Measurements from ENCODE around the gene DTWD2. TPM values are rescaled to one million over a fixed set of nuclear protein-coding genes. Genes with fewer than 3 reads are reported as not detected.
A peak's percentile ranks its signal among the peaks of the same experiment; 100 is the strongest.

Gene DTWD2
- polyA plus RNA-seq, 1 experiment = 1.9 TPM

DNA sequence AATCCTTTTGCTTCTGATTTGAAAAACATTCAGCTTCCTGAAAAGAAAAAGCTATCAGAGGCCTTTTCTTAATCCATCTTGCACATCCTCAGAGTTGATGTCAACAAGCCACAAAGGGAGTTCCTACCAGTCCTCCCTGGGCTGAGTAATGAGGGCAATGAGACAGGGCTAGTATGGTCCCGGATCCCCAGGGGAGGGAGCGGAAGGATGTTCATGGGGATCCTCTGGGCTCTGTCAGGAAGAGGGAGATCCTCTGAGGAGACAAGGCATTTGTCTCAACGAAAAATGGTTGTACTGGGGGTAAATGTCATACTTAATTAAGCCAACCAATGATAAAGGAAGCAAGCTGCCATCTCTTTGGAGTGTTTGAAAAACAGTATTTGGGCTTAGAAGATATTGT, 195.3 kb downstream of the DTWD2 start:
- Histone ChIP-seq H3K9me3 (ENCODE audit: control insufficient read depth, insufficient read depth, low read length) (no peaks in the 10 kb centered on the region), H3K27ac (ENCODE audit: low read depth, low read length) (no peak overlapping the region), H3K4me3 (ENCODE audit: low read depth, low read length) (no peak overlapping the region), H3K27me3 (ENCODE audit: control insufficient read depth, insufficient read depth, low read length) (no peaks in the 10 kb centered on the region)
- POLR2A ChIA-PET = no interaction called here
- TF ChIP-seq, protein P1, sequence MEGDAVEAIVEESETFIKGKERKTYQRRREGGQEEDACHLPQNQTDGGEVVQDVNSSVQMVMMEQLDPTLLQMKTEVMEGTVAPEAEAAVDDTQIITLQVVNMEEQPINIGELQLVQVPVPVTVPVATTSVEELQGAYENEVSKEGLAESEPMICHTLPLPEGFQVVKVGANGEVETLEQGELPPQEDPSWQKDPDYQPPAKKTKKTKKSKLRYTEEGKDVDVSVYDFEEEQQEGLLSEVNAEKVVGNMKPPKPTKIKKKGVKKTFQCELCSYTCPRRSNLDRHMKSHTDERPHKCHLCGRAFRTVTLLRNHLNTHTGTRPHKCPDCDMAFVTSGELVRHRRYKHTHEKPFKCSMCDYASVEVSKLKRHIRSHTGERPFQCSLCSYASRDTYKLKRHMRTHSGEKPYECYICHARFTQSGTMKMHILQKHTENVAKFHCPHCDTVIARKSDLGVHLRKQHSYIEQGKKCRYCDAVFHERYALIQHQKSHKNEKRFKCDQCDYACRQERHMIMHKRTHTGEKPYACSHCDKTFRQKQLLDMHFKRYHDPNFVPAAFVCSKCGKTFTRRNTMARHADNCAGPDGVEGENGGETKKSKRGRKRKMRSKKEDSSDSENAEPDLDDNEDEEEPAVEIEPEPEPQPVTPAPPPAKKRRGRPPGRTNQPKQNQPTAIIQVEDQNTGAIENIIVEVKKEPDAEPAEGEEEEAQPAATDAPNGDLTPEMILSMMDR (IDR thresholded peaks at IDR 0.05; ENCODE audit: low read depth, low read length) = no peak
- DNase-seq (ENCODE audit: low read depth, low spot score) = no peak
- CTCF ChIA-PET = interaction anchor here (0.5 to 2.7 kb wide), 9 partner anchors 8 to 1339 kb away, joined by 4 to 23 read pairs (median 12); no protein-coding TSS in a partner anchor

DNA sequence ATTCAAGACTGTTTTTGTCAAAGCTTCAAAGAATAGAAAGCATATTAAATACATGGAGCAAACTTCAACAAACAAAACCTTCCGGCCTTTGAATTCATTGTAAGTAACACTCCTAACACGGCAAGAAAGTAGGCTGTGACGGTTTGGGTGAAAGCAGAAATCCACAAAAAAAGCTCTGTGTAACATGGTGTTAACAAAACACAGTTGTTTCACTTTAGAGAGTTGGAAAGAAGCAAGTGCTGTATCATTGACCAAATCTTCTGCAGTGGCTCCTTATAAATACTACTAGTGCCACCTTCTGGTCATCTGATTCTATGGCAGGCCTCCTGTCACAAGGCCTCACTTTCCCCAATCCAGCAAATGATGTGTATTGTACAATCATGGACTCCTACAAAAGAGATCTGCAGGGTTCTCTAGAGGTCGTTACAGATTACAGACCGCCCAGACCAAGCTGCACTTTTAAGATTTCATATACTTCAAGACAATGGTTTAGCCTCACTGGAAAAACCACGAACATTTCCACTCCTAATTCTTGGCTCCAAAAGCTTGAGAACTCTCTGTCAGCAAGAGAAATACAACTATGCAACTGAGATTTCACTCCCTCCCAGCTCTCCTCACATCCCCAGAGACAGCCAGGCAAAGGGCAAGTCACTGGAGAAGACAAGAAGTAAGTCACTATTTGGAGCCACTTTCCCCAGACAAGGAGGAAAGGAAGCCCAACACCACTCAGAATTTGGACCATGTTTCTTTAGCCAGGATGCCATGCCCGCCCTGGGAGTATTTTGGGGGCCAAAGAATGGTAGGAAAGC, 196.2 kb downstream of the DTWD2 start:
- Histone ChIP-seq H3K4me3 (ENCODE audit: low read depth, low read length) (peak overlapping the region; percentile 21; the same call in 1 of the 2 replicates), H3K27me3 (ENCODE audit: control insufficient read depth, insufficient read depth, low read length) (no peaks in the 10 kb centered on the region), H3K9me3 (ENCODE audit: control insufficient read depth, insufficient read depth, low read length) (no peaks in the 10 kb centered on the region), H3K27ac (ENCODE audit: low read depth, low read length) (no peak overlapping the region)
- DNase-seq (ENCODE audit: low read depth, low spot score) = peak; percentile 50
- ChIA-PET CTCF (interaction anchor here (0.6 to 2.7 kb wide), 16 partner anchors 9 to 1382 kb away, joined by 3 to 23 read pairs (median 6); no protein-coding TSS in a partner anchor), POLR2A (no interaction called here)
- TF ChIP-seq, protein P1 (IDR thresholded peaks at IDR 0.05; ENCODE audit: low read depth, low read length) = peak; percentile 79

DNA sequence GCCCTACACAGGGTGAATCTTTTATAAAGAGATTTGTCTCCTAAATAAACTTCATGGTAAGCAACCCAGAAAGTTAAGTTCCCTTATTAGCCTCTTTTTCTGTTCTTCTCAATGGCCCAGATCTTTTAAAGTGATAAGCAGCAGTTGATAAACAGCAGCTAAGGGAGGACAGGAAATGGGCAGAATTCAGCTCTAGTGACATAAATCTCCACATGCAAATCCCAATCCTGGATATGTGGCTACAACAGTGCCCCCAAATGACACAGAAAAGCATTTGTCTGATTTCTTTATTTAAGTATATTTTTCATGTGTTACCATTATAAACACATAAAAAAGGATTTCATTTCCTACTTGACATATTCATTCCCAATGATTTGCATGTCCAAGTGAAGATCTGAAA, 199.0 kb downstream of the DTWD2 start:
- ChIA-PET CTCF (interaction anchor here (0.6 kb wide), 1 partner anchor 62 kb away, joined by 3 read pairs; no protein-coding TSS in a partner anchor), POLR2A (no interaction called here)
- Histone ChIP-seq H3K27ac (ENCODE audit: low read depth, low read length) (no peak overlapping the region), H3K9me3 (ENCODE audit: control insufficient read depth, insufficient read depth, low read length) (no peaks in the 10 kb centered on the region), H3K4me3 (ENCODE audit: low read depth, low read length) (no peak overlapping the region), H3K27me3 (ENCODE audit: control insufficient read depth, insufficient read depth, low read length) (no peaks in the 10 kb centered on the region)
- TF ChIP-seq, protein P1 (IDR thresholded peaks at IDR 0.05; ENCODE audit: low read depth, low read length) = no peak
- DNase-seq (ENCODE audit: low read depth, low spot score) = no peak

DNA sequence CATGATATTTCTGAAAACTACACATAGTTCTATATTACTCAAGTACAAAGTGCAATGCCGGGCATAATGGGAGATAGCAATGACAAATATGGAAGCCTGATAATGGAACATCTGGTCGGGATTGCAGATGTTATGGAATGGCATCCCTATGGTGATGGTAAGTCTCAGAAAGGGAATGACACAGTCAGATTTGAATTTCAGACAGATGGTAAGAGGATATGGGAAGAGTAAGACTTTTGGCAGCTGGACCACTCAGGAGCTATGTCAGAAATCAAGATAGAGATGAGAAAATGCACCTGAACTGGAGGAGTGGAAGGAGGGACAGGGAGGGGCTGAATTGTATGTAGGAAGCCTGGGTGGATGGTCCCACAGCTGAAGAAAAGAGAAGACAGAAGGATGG, 200.0 kb downstream of the DTWD2 start:
- DNase-seq (ENCODE audit: low read depth, low spot score) = no peak
- Histone ChIP-seq H3K27me3 (ENCODE audit: control insufficient read depth, insufficient read depth, low read length) (no peaks in the 10 kb centered on the region), H3K4me3 (ENCODE audit: low read depth, low read length) (no peak overlapping the region), H3K9me3 (ENCODE audit: control insufficient read depth, insufficient read depth, low read length) (no peaks in the 10 kb centered on the region), H3K27ac (ENCODE audit: low read depth, low read length) (no peak overlapping the region)
- CTCF ChIA-PET = no interaction called here
- POLR2A ChIA-PET = no interaction called here
- TF ChIP-seq, protein P1 (IDR thresholded peaks at IDR 0.05; ENCODE audit: low read depth, low read length) = no peak

Small RNA genes within 50 kb of the gene (small RNA-seq; reads per million reads assigned to genes)
- not detected for gene RNU6-373P (ENCODE audit: insufficient read length, low read depth)

Other genes starting within 250 kb of the DTWD2 start
- gene DMXL1, start 82.5 kb upstream of the DTWD2 start, polyA plus RNA-seq (2011; rRNA removed) = 14.7 and 22.2 TPM in 2 replicates